Anterior cingulate cortex (tissue), 58 donors: ENCODE data around the gene MAGI3.

Source experiments
- DNase-seq, 58 donors: peaks; one replicate each; lab custom pipeline; 2025; lab: John Stamatoyannopoulos, UW

Gene MAGI3

GRCh38 chr1:113630340-113631327 lies 240.3 kb downstream of the MAGI3 start:
- no peak for DNase-seq

- no peak for DNase-seq
Measured at GRCh38 chr1:113641396-113641795, 251.1 kb downstream of the MAGI3 start.

- DNase-seq: no peak
Measured at GRCh38 chr1:113647164-113647563, 256.8 kb downstream of the MAGI3 start.

- DNase-seq: no peak
Measured at GRCh38 chr1:113648478-113648877, 258.2 kb downstream of the MAGI3 start.

GRCh38 chr1:113652771-113653170 lies 262.5 kb downstream of the MAGI3 start:
- no peak for DNase-seq

GRCh38 chr1:113653741-113654140 lies 263.4 kb downstream of the MAGI3 start:
- DNase-seq: no peak

GRCh38 chr1:113654883-113655282 lies 264.6 kb downstream of the MAGI3 start:
- DNase-seq: no peak

- no peak for DNase-seq
Measured at GRCh38 chr1:113657126-113657525, 266.8 kb downstream of the MAGI3 start.

GRCh38 chr1:113657556-113658063 lies 267.3 kb downstream of the MAGI3 start:
- no peak for DNase-seq

GRCh38 chr1:113659035-113659434 lies 268.7 kb downstream of the MAGI3 start:
- DNase-seq: peak in 2 of 58 donors; percentile 4 to 16

GRCh38 chr1:113659556-113659955 lies 269.2 kb downstream of the MAGI3 start:
- DNase-seq: peak in 5 of 58 donors; percentile 1 to 27 (median 11)

GRCh38 chr1:113660088-113660487 lies 269.8 kb downstream of the MAGI3 start:
- DNase-seq: peak in 7 of 58 donors; percentile 3 to 29 (median 14)

- no peak for DNase-seq
Measured at GRCh38 chr1:113662101-113662500, 271.8 kb downstream of the MAGI3 start.

GRCh38 chr1:113663165-113663951 lies 273.0 kb downstream of the MAGI3 start:
- DNase-seq: no peak

- DNase-seq: no peak
Measured at GRCh38 chr1:113665071-113665470, 274.8 kb downstream of the MAGI3 start.

GRCh38 chr1:113666126-113666525 lies 275.8 kb downstream of the MAGI3 start:
- no peak for DNase-seq

GRCh38 chr1:113669988-113670387 lies 279.7 kb downstream of the MAGI3 start:
- DNase-seq: no peak

- DNase-seq: no peak
Measured at GRCh38 chr1:113670650-113671049, 280.3 kb downstream of the MAGI3 start.

- no peak for DNase-seq
Measured at GRCh38 chr1:113672491-113672890, 282.2 kb downstream of the MAGI3 start.

- no peak for DNase-seq
Measured at GRCh38 chr1:113674591-113674990, 284.3 kb downstream of the MAGI3 start.

- DNase-seq: no peak
Measured at GRCh38 chr1:113675302-113675701, 285.0 kb downstream of the MAGI3 start.
